ENCODE measurements around the gene SSR1. TPM values are rescaled to one million over a fixed set of nuclear protein-coding genes. Genes with fewer than 3 reads are reported as not detected.

The SSR1 gene
- total RNA-seq, 1 donor from 2014 or later: 96.6 TPM

GRCh38 chr6:7304821-7305220, 8.2 kb downstream of the SSR1 start:
- H3K9me3 ChIP-seq (ENCODE audit: low read depth): no peaks in the 10 kb centered on the region
- H3K27me3 ChIP-seq: no peaks in the 10 kb centered on the region
- no peaks in the 10 kb centered on the region for H3K4me1 ChIP-seq
- TF ChIP-seq EZH2phosphoT487 (IDR thresholded peaks at IDR 0.05) (no peak), EZH2 (IDR thresholded peaks at IDR 0.05) (no peak)
- TF ChIP-seq, protein P1, sequence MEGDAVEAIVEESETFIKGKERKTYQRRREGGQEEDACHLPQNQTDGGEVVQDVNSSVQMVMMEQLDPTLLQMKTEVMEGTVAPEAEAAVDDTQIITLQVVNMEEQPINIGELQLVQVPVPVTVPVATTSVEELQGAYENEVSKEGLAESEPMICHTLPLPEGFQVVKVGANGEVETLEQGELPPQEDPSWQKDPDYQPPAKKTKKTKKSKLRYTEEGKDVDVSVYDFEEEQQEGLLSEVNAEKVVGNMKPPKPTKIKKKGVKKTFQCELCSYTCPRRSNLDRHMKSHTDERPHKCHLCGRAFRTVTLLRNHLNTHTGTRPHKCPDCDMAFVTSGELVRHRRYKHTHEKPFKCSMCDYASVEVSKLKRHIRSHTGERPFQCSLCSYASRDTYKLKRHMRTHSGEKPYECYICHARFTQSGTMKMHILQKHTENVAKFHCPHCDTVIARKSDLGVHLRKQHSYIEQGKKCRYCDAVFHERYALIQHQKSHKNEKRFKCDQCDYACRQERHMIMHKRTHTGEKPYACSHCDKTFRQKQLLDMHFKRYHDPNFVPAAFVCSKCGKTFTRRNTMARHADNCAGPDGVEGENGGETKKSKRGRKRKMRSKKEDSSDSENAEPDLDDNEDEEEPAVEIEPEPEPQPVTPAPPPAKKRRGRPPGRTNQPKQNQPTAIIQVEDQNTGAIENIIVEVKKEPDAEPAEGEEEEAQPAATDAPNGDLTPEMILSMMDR (IDR thresholded peaks at IDR 0.05): no peak
- H3K9me3 Mint-ChIP-seq: no peaks in the 10 kb centered on the region
- H3K27me3 Mint-ChIP-seq (ENCODE audit: insufficient read depth, low read depth): no peaks in the 10 kb centered on the region
- no peaks in the 10 kb centered on the region for H3F3A ChIP-seq (ENCODE audit: low read depth)
- H3K27ac Mint-ChIP-seq: no peak overlapping the region
- peaks cover 11% of the 10 kb centered on the region for H4K20me1 ChIP-seq (ENCODE audit: low read depth)
- no peak overlapping the region for H3K4me2 ChIP-seq
- H3K4me3 ChIP-seq: no peak overlapping the region
- H3K9ac ChIP-seq: no peak overlapping the region
- no peak overlapping the region for H3K27ac ChIP-seq
- no peak overlapping the region for H2AFZ ChIP-seq (replicated peaks)
- H3K4me3 Mint-ChIP-seq: no peak overlapping the region
- H3K79me2 ChIP-seq (ENCODE audit: low read depth): peaks cover 55% of the 10 kb centered on the region
- H3K4me1 Mint-ChIP-seq: no peaks in the 10 kb centered on the region
- H3K36me3 Mint-ChIP-seq: peaks cover 31% of the 10 kb centered on the region
- H3K36me3 ChIP-seq: peaks cover 24% of the 10 kb centered on the region
- DNase-seq (ENCODE audit: low spot score): no peak

GRCh38 chr6:7301702-7302101, 11.3 kb downstream of the SSR1 start:
- Histone ChIP-seq H4K20me1 (ENCODE audit: low read depth) (peaks cover 11% of the 10 kb centered on the region), H3K36me3 (peaks cover 38% of the 10 kb centered on the region)

GRCh38 chr6:7300926-7301325, 12.1 kb downstream of the SSR1 start:
- Histone ChIP-seq H3F3A (ENCODE audit: low read depth) (no peaks in the 10 kb centered on the region), H2AFZ (replicated peaks) (no peak overlapping the region), H3K27me3 (no peaks in the 10 kb centered on the region), H3K4me3 (no peak overlapping the region), H4K20me1 (ENCODE audit: low read depth) (peaks cover 11% of the 10 kb centered on the region), H3K4me1 (no peaks in the 10 kb centered on the region), H3K9ac (no peak overlapping the region), H3K4me2 (no peak overlapping the region), H3K36me3 (peaks cover 39% of the 10 kb centered on the region), H3K27ac (no peak overlapping the region), H3K9me3 (ENCODE audit: low read depth) (no peaks in the 10 kb centered on the region), H3K79me2 (ENCODE audit: low read depth) (peaks cover 18% of the 10 kb centered on the region)
- Mint-ChIP-seq H3K27ac (no peak overlapping the region), H3K4me3 (no peak overlapping the region), H3K9me3 (no peaks in the 10 kb centered on the region), H3K4me1 (no peaks in the 10 kb centered on the region), H3K27me3 (ENCODE audit: insufficient read depth, low read depth) (no peaks in the 10 kb centered on the region), H3K36me3 (peaks cover 19% of the 10 kb centered on the region)
- no peak for DNase-seq (ENCODE audit: low spot score)
- TF ChIP-seq, protein P1 (IDR thresholded peaks at IDR 0.05): no peak

More at GRCh38 chr6:7301702-7302101, 11.3 kb downstream of the SSR1 start:
- Histone ChIP-seq H3K9ac (no peak overlapping the region), H3K4me1 (no peaks in the 10 kb centered on the region), H3K79me2 (ENCODE audit: low read depth) (peaks cover 25% of the 10 kb centered on the region), H3K27me3 (no peaks in the 10 kb centered on the region), H2AFZ (replicated peaks) (no peak overlapping the region), H3K9me3 (ENCODE audit: low read depth) (no peaks in the 10 kb centered on the region), H3K4me3 (no peak overlapping the region), H3K4me2 (no peak overlapping the region), H3K27ac (no peak overlapping the region), H3F3A (ENCODE audit: low read depth) (no peaks in the 10 kb centered on the region)
- H3K4me3 Mint-ChIP-seq: no peak overlapping the region
- TF ChIP-seq EZH2phosphoT487 (IDR thresholded peaks at IDR 0.05): no peak
- no peak for TF ChIP-seq EZH2 (IDR thresholded peaks at IDR 0.05)
- TF ChIP-seq, protein P1 (IDR thresholded peaks at IDR 0.05): no peak
- H3K27me3 Mint-ChIP-seq (ENCODE audit: insufficient read depth, low read depth): no peaks in the 10 kb centered on the region
- no peak for DNase-seq (ENCODE audit: low spot score)
- H3K9me3 Mint-ChIP-seq: no peaks in the 10 kb centered on the region
- no peaks in the 10 kb centered on the region for H3K4me1 Mint-ChIP-seq
- H3K36me3 Mint-ChIP-seq: peaks cover 16% of the 10 kb centered on the region
- H3K27ac Mint-ChIP-seq: no peak overlapping the region
